ENCODE data around the gene OR52K1. TPM values are rescaled to one million over a fixed set of nuclear protein-coding genes. Genes with fewer than 3 reads are reported as not detected.
"Not testable (repeated sequence)": the region's sequence is repeated elsewhere in the genome, so short reads cannot be mapped to it uniquely, and the experiment has no call there.

Gene OR52K1
- total RNA-seq, 3 donors from 2014 or later: under 0.01 TPM; not detected in 1

- TF ChIP-seq POLR2AphosphoS5 (IDR thresholded peaks at IDR 0.05) (no peak), CTCF (IDR thresholded peaks at IDR 0.05) (no peak), POLR2A (IDR thresholded peaks at IDR 0.05) (no peak)
- Histone ChIP-seq H3K36me3 (no peaks in the 10 kb centered on the region), H3K9me3 (no peaks in the 10 kb centered on the region), H3K27ac (no peak overlapping the region), H3K27me3 (no peaks in the 10 kb centered on the region), H3K4me3 (no peak overlapping the region), H3K4me1 (no peaks in the 10 kb centered on the region)
- no peak for DNase-seq (ENCODE audit: low spot score in 2 of 2)
- intact Hi-C loops (cut with DNase I; ENCODE audit: low total_unique reads): no loop called here
Measured at GRCh38 chr11:4484310-4484709, 1.9 kb downstream of the OR52K1 start.

GRCh38 chr11:4491405-4491804, 9.0 kb downstream of the OR52K1 start:
- H3K9me3 ChIP-seq; H3K27me3 ChIP-seq; H3K36me3 ChIP-seq; H3K4me3 ChIP-seq; H3K27ac ChIP-seq; DNase-seq (ENCODE audit: low spot score in 2 of 2); intact Hi-C loops (cut with DNase I; ENCODE audit: low total_unique reads); H3K4me1 ChIP-seq: not testable (repeated sequence)

- Histone ChIP-seq H3K27me3 (no peaks in the 10 kb centered on the region), H3K4me1 (peaks cover 0 to 6% of the 10 kb centered on the region in 2 donors), H3K36me3 (no peaks in the 10 kb centered on the region), H3K4me3 (no peak overlapping the region), H3K27ac (no peak overlapping the region), H3K9me3 (no peaks in the 10 kb centered on the region)
- intact Hi-C loops (cut with DNase I; ENCODE audit: low total_unique reads): no loop called here
- no peak for TF ChIP-seq POLR2AphosphoS5 (IDR thresholded peaks at IDR 0.05)
- TF ChIP-seq CTCF (IDR thresholded peaks at IDR 0.05): no peak
- no peak for TF ChIP-seq POLR2A (IDR thresholded peaks at IDR 0.05)
- no peak for DNase-seq (ENCODE audit: low spot score in 2 of 2)
Measured at GRCh38 chr11:4491878-4492606, 9.6 kb downstream of the OR52K1 start.

- Histone ChIP-seq H3K36me3 (no peaks in the 10 kb centered on the region), H3K27me3 (no peaks in the 10 kb centered on the region), H3K9me3 (no peaks in the 10 kb centered on the region), H3K27ac (no peak overlapping the region), H3K4me3 (no peak overlapping the region), H3K4me1 (peaks cover 0 to 6% of the 10 kb centered on the region in 2 donors)
- no peak for TF ChIP-seq CTCF (IDR thresholded peaks at IDR 0.05)
- no peak for TF ChIP-seq POLR2AphosphoS5 (IDR thresholded peaks at IDR 0.05)
- TF ChIP-seq POLR2A (IDR thresholded peaks at IDR 0.05): no peak
- intact Hi-C loops (cut with DNase I; ENCODE audit: low total_unique reads): no loop called here
- DNase-seq (ENCODE audit: low spot score in 2 of 2): no peak
Measured at GRCh38 chr11:4493480-4493818, 11.0 kb downstream of the OR52K1 start.

- Histone ChIP-seq H3K27me3 (no peaks in the 10 kb centered on the region), H3K27ac (no peak overlapping the region), H3K4me1 (peaks cover 0 to 6% of the 10 kb centered on the region in 2 donors), H3K4me3 (no peak overlapping the region), H3K36me3 (no peaks in the 10 kb centered on the region), H3K9me3 (no peaks in the 10 kb centered on the region)
- DNase-seq (ENCODE audit: low spot score in 2 of 2): no peak
- intact Hi-C loops (cut with DNase I; ENCODE audit: low total_unique reads): no loop called here
- TF ChIP-seq POLR2A (IDR thresholded peaks at IDR 0.05) (no peak), CTCF (IDR thresholded peaks at IDR 0.05) (no peak), POLR2AphosphoS5 (IDR thresholded peaks at IDR 0.05) (no peak)
Measured at GRCh38 chr11:4495487-4495886, 13.0 kb downstream of the OR52K1 start.
